ENCODE data around the gene CTDSP1.

DNA sequence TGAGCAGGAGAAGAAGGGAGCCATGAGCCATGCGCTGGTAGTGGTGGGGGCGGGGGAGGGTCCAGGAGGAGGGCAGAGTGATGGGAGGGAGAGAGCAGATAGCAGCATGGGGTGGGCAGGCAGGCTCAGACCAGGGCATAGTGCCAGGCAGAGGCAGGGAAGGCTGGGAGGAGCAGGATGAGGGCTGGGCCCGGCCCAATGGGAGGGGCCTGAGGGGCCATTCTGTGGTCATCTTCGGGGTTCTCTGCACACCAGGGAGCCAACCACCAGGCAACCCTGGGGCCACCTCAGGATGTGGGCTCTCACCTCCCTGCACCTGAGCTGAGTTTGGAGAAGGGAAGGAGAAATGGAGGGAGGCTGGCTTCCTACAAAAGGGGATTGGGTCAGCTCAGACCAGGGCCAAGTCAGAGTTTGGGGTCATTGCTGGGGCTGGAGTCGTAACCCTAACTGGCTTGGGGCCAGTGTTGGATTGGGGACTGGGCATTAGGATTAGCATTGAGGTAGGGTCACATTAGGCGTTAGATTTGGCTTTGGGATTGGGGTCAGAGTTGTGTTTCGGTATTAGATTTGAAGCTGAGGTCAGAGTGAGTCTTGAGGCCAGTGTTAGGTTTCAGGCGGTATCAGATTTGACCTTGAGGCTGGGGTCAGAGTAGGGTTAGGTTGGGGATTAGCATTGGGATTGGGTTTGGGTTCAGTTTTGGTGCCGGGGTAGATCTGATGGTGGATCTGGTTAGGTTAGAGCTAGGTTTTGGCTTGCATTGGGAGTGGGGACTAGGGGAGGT, 30.4 kb downstream of the CTDSP1 start:
- TF ChIP-seq, protein P1, sequence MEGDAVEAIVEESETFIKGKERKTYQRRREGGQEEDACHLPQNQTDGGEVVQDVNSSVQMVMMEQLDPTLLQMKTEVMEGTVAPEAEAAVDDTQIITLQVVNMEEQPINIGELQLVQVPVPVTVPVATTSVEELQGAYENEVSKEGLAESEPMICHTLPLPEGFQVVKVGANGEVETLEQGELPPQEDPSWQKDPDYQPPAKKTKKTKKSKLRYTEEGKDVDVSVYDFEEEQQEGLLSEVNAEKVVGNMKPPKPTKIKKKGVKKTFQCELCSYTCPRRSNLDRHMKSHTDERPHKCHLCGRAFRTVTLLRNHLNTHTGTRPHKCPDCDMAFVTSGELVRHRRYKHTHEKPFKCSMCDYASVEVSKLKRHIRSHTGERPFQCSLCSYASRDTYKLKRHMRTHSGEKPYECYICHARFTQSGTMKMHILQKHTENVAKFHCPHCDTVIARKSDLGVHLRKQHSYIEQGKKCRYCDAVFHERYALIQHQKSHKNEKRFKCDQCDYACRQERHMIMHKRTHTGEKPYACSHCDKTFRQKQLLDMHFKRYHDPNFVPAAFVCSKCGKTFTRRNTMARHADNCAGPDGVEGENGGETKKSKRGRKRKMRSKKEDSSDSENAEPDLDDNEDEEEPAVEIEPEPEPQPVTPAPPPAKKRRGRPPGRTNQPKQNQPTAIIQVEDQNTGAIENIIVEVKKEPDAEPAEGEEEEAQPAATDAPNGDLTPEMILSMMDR (IDR thresholded peaks at IDR 0.05), result no peak
- TF ChIP-seq POLR2A (IDR thresholded peaks at IDR 0.05), result no peak

Data from testis (tissue), 2 donors.